A673 (cell line): Measurements from ENCODE around the gene PTGES3. TPM values are rescaled to one million over a fixed set of nuclear protein-coding genes. Genes with fewer than 3 reads are reported as not detected.

Experiments used
- BruUV-seq: library from RNA; stranded (reverse); fragments of 400-500 nt; replicated peaks from 2 replicates; lab custom pipeline; 2021; lab: Mats Ljungman, UMichigan
- CTCF ChIA-PET: fragments of 300-600 bp; sonication (Branson Sonifier 250); formaldehyde crosslinking; loops from one replicate; lab custom pipeline; 2022; ENCODE audit warnings: antibody characterized with exemption; lab: Charles Lee
- POLR2A ChIA-PET: fragments of 300-600 bp; sonication (Branson Sonifier 250); formaldehyde crosslinking; loops from one replicate; lab custom pipeline; 2022; ENCODE audit warnings: antibody characterized with exemption; ENCODE audit not compliant: low non-redundant PET; lab: Charles Lee
- DNase-seq: peaks from one replicate; pipeline ENCODE4 v3.0.0-alpha.2; 2015; ENCODE audit warnings: low spot score
- H3K27ac ChIP-seq: fragments of 200-600 bp; sonication (generic); 2 replicates; pipeline ENCODE4 v1.5.1; 2016; ENCODE audit warnings: mixed run types, low read depth, mild to moderate bottlenecking, mixed read lengths, antibody characterized with exemption, low read length; ENCODE audit not compliant: poor library complexity, severe bottlenecking
- H3K27me3 ChIP-seq: fragments of 200-600 bp; sonication (generic); replicated peaks from 2 replicates; pipeline ENCODE4 v1.6.1; 2017; ENCODE audit warnings: mixed run types, low read depth, mild to moderate bottlenecking, mixed read lengths, antibody characterized with exemption, low read length; ENCODE audit not compliant: insufficient read depth, poor library complexity
- H3K36me3 ChIP-seq: fragments of 200-600 bp; sonication (generic); 2 replicates; pipeline ENCODE4 v1.6.1; 2016; ENCODE audit warnings: mixed run types, mild to moderate bottlenecking, mixed read lengths, antibody characterized with exemption, low read length; ENCODE audit not compliant: insufficient read depth, poor library complexity, severe bottlenecking
- H3K4me1 ChIP-seq: fragments of 200-600 bp; sonication (generic); 2 replicates; pipeline ENCODE4 v1.6.1; 2017; ENCODE audit warnings: mixed run types, mild to moderate bottlenecking, mixed read lengths, antibody characterized with exemption, low read length; ENCODE audit not compliant: insufficient read depth, poor library complexity, severe bottlenecking
- H3K4me3 ChIP-seq: fragments of 200-600 bp; sonication (generic); 2 replicates; pipeline ENCODE4 v1.5.1; 2016; ENCODE audit warnings: low read depth, mixed run types, mild to moderate bottlenecking, mixed read lengths, low read length; ENCODE audit not compliant: poor library complexity, severe bottlenecking
- H3K9me3 ChIP-seq: fragments of 200-600 bp; sonication (generic); 2 replicates; pipeline ENCODE4 v1.6.1; 2016; ENCODE audit warnings: mixed run types, low read depth, mild to moderate bottlenecking, mixed read lengths, antibody characterized with exemption, low read length; ENCODE audit not compliant: poor library complexity, severe bottlenecking
- EZH2 ChIP-seq: fragments of 200-600 bp; sonication (generic); IDR thresholded peaks from 2 replicates; pipeline ENCODE4 v1.6.1; 2017; ENCODE audit warnings: borderline replicate concordance, low read depth, mild to moderate bottlenecking, mixed read lengths, antibody characterized with exemption, low read length; ENCODE audit not compliant: poor library complexity, severe bottlenecking
- intact Hi-C: fragments of 100-400 bp; cut with micrococcal nuclease; formaldehyde crosslinking; loops from one replicate; pipeline ENCODE4 v1.10.0; 2022; ENCODE audit not compliant: unreplicated experiment
- total RNA-seq: library from RNA; stranded (reverse); gene quantifications from 2 replicates; pipeline ENCODE4 v1.2.3, GENCODE V29; 2021
- TF ChIP-seq, protein P1 (sequence below): fragments of 300-800, 200-600 bp; sonication (generic); conservative IDR thresholded peaks from 2 replicates; pipeline ENCODE4 v1.5.1; 2017; ENCODE audit warnings: low read depth, mild to moderate bottlenecking, antibody characterized with exemption, low read length, moderate library complexity, mixed read lengths

The PTGES3 gene
- total RNA-seq, 1 experiment from 2014 or later, result 450 TPM

DNA sequence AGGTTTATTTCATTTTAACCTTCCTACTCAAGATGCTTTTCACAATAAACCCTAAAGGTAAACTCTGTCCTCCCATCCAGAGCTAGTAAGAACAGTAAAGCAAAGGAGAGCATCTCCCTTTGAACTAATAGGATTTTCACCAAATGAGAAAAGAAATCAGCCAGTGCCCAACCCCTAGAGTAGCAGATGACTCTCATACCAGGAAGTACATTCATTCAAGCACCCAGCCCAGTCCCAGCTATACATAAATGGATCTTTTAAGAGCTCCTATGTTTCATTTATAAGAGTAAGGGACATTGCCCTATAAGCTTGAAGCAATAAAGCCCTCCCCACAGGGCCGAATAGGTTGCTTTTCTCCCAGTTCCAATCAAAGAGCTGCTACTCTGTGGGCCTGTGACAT, 65.5 kb downstream of the PTGES3 start:
- TF ChIP-seq, protein P1, sequence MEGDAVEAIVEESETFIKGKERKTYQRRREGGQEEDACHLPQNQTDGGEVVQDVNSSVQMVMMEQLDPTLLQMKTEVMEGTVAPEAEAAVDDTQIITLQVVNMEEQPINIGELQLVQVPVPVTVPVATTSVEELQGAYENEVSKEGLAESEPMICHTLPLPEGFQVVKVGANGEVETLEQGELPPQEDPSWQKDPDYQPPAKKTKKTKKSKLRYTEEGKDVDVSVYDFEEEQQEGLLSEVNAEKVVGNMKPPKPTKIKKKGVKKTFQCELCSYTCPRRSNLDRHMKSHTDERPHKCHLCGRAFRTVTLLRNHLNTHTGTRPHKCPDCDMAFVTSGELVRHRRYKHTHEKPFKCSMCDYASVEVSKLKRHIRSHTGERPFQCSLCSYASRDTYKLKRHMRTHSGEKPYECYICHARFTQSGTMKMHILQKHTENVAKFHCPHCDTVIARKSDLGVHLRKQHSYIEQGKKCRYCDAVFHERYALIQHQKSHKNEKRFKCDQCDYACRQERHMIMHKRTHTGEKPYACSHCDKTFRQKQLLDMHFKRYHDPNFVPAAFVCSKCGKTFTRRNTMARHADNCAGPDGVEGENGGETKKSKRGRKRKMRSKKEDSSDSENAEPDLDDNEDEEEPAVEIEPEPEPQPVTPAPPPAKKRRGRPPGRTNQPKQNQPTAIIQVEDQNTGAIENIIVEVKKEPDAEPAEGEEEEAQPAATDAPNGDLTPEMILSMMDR, result no peak
- no peak for TF ChIP-seq EZH2
- Histone ChIP-seq H3K9me3 (no peaks in the 10 kb centered on the region), H3K4me3 (no peak overlapping the region), H3K27me3 (no peaks in the 10 kb centered on the region), H3K4me1 (no peaks in the 10 kb centered on the region), H3K27ac (no peak overlapping the region), H3K36me3 (peaks cover 33% of the 10 kb centered on the region)
- DNase-seq, result no peak
- no TSS peak for BruUV-seq
- ChIA-PET POLR2A (no interaction called here), CTCF (no interaction called here)
- intact Hi-C loops, result no loop called here

DNA sequence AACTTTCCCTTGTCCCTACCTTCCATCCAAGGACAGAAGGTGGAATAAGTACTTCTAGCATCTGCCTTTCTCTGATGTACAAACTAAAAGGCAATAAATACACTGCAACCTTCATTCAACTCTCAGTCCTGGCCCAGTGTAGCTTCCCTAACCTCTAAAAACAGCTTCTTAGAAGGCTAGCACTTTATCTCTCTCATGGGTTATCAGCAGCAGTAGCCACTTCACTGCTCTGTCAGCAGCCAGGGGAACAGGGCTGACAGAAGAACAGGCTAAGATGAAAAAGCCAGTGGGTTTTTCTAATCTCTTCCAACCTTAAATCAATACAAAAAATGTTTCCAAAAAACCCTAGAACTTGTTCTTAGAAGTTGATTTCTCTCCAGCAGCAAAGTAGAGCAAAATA, 71.2 kb downstream of the PTGES3 start:
- ChIA-PET CTCF (no interaction called here), POLR2A (no interaction called here)
- TF ChIP-seq, protein P1, result no peak
- TF ChIP-seq EZH2, result no peak
- Histone ChIP-seq H3K4me1 (no peaks in the 10 kb centered on the region), H3K9me3 (no peaks in the 10 kb centered on the region), H3K27me3 (no peaks in the 10 kb centered on the region), H3K36me3 (peaks cover 75% of the 10 kb centered on the region), H3K4me3 (no peak overlapping the region), H3K27ac (no peak overlapping the region)
- intact Hi-C loops, result no loop called here
- DNase-seq, result no peak
- no TSS peak for BruUV-seq

DNA sequence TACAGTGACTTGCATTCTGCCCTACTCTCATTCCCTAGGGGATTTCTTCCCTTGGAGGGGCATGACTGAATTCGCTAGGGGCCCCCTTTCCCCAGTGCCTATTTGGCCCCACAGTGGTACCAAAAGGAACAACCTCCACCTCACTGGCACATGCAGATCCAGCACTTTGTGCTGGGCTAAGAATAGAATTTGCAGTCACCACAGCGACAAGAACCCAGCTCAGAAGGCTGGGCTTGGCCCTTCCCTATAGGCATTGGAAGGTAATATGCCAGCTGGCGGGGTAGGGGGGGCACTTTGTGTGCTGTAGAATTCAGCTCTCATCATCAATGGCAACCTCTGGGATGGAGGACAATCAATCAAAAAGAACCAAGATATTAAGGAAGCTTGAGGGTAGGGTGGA, 71.8 kb downstream of the PTGES3 start:
- Histone ChIP-seq H3K9me3 (no peaks in the 10 kb centered on the region), H3K27me3 (no peaks in the 10 kb centered on the region), H3K4me1 (no peaks in the 10 kb centered on the region), H3K36me3 (peaks cover 82% of the 10 kb centered on the region), H3K4me3 (no peak overlapping the region), H3K27ac (no peak overlapping the region)
- CTCF ChIA-PET, result no interaction called here
- DNase-seq, result no peak
- BruUV-seq, result no TSS peak
- intact Hi-C loops, result no loop called here
- TF ChIP-seq EZH2, result no peak
- TF ChIP-seq, protein P1, result no peak
- POLR2A ChIA-PET, result no interaction called here
